Testis (tissue), 2 donors: ENCODE measurements around the gene RAG2.

ENCODE experiments used
- POLR2A ChIP-seq: fragments of 450-650 bp; IDR thresholded peaks from one replicate; pipeline ENCODE4 v1.6.1; 2017; ENCODE audit warnings: antibody characterized with exemption, mild to moderate bottlenecking, moderate library complexity
- TF ChIP-seq, protein P1 (sequence below), 3 experiments: fragments of 450-650 bp in 2 of 3; fragments of 200-600 bp in 1 of 3; sonication (generic) in 1 of 3; IDR thresholded peaks; one replicate each; pipeline ENCODE4 v1.5.1; 2016 to 2019; ENCODE audit warnings: antibody characterized with exemption in 3 of 3, mild to moderate bottlenecking in 2 of 3, moderate library complexity in 1 of 3

DNA sequence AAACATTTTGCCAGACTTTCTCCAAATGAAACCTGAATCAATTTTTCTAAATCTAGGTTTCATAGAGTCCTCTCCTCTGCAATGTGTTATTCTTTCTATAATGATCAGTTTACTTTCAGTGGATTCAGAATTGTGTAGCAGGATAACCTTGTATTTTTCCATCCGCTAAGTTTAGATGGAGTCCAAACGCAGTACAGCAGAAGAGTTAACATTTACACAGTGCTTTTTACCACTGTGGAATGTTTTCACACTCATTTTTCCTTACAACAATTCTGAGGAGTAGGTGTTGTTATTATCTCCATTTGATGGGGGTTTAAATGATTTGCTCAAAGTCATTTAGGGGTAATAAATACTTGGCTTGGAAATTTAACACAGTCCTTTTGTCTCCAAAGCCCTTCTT lies 20.7 kb downstream of the RAG2 start:
- TF ChIP-seq, protein P1, sequence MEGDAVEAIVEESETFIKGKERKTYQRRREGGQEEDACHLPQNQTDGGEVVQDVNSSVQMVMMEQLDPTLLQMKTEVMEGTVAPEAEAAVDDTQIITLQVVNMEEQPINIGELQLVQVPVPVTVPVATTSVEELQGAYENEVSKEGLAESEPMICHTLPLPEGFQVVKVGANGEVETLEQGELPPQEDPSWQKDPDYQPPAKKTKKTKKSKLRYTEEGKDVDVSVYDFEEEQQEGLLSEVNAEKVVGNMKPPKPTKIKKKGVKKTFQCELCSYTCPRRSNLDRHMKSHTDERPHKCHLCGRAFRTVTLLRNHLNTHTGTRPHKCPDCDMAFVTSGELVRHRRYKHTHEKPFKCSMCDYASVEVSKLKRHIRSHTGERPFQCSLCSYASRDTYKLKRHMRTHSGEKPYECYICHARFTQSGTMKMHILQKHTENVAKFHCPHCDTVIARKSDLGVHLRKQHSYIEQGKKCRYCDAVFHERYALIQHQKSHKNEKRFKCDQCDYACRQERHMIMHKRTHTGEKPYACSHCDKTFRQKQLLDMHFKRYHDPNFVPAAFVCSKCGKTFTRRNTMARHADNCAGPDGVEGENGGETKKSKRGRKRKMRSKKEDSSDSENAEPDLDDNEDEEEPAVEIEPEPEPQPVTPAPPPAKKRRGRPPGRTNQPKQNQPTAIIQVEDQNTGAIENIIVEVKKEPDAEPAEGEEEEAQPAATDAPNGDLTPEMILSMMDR (IDR thresholded peaks at IDR 0.05), result no peak
- no peak for TF ChIP-seq POLR2A
